Measurements from ENCODE around the gene PCDHGA5.
"Not testable (repeated sequence)": the region's sequence is repeated elsewhere in the genome, so short reads cannot be mapped to it uniquely, and the experiment has no call there.

The PCDHGA5 gene

DNA sequence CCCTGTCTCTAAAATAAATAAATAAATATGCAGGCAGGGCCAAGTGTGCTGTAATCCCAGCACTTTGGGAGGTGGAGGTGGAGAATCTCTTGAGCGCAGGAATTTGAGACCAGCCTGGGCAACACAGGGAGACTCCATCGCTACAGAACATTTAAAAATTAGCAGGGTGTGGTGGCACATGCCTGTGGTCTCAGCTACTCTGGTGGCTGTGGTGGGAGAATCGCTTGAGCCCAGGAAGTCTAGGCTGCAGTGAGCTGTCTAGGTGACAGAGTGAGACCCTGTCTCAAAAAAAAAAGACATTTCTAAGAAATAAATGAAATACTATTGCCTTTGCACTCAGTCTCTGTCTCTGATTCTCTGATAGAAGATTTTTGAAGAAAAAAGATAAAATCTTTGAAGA, 47.6 kb downstream of the PCDHGA5 start:
- no peak overlapping the region for H3K4me3 ChIP-seq (replicated peaks; ENCODE audit: low read depth, low read length)
- no peak for DNase-seq (ENCODE audit: extremely low read depth, insufficient read length)
- TF ChIP-seq, protein P1, sequence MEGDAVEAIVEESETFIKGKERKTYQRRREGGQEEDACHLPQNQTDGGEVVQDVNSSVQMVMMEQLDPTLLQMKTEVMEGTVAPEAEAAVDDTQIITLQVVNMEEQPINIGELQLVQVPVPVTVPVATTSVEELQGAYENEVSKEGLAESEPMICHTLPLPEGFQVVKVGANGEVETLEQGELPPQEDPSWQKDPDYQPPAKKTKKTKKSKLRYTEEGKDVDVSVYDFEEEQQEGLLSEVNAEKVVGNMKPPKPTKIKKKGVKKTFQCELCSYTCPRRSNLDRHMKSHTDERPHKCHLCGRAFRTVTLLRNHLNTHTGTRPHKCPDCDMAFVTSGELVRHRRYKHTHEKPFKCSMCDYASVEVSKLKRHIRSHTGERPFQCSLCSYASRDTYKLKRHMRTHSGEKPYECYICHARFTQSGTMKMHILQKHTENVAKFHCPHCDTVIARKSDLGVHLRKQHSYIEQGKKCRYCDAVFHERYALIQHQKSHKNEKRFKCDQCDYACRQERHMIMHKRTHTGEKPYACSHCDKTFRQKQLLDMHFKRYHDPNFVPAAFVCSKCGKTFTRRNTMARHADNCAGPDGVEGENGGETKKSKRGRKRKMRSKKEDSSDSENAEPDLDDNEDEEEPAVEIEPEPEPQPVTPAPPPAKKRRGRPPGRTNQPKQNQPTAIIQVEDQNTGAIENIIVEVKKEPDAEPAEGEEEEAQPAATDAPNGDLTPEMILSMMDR (IDR thresholded peaks at IDR 0.05; ENCODE audit: insufficient read depth, low read length, poor library complexity, severe bottlenecking), result no peak
- no peaks in the 10 kb centered on the region for H3K27me3 ChIP-seq (replicated peaks; ENCODE audit: control insufficient read depth, insufficient read depth, low read length)
- no peaks in the 10 kb centered on the region for H3K36me3 ChIP-seq (ENCODE audit: control insufficient read depth, insufficient read depth, low read length)

DNA sequence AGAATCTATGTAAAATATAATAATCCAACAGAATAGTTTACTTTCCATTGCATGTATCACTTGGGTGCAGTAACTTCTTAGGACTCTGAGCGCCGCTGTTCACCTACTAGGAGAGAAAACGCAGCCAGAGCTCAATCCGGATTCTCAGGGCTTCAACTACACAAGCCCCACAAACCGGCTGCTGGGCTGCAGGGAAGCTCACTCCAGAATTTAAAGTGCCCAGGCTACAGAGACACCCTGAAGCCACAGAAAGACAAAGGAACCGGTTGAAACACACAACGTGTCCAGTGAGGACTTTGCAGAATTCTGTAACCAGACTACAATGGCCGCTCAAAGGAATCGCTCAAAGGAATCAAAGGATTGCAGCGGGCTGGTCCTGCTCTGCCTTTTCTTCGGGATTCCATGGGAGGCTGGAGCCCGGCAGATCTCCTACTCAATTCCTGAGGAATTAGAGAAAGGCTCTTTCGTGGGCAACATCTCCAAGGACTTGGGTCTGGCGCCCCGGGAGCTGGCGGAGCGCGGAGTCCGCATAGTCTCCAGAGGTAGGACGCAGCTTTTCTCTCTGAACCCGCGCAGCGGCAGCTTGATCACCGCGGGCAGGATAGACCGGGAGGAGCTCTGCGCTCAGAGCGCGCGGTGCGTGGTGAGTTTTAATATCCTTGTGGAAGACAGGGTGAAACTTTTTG, 49.0 kb downstream of the PCDHGA5 start, which contains the start of gene PCDHGA10:
TSS of gene PCDHGA10 (plus strand) at position 134 of the 686 bp plus-strand sequence. CDS start at position 323, 189 bp downstream.
- no peak for DNase-seq (ENCODE audit: extremely low read depth, insufficient read length)
- Histone ChIP-seq H3K4me3 (replicated peaks; ENCODE audit: low read depth, low read length) (peak within 1 kb of the TSS; percentile 62), H3K27me3 (replicated peaks; ENCODE audit: control insufficient read depth, insufficient read depth, low read length) (no peaks in the 10 kb centered on the region), H3K36me3 (ENCODE audit: control insufficient read depth, insufficient read depth, low read length) (no peaks in the 10 kb centered on the region)
- TF ChIP-seq, protein P1 (IDR thresholded peaks at IDR 0.05; ENCODE audit: insufficient read depth, low read length, poor library complexity, severe bottlenecking), result peak; percentile 79

- DNase-seq (ENCODE audit: extremely low read depth, insufficient read length), result no peak
- TF ChIP-seq, protein P1 (IDR thresholded peaks at IDR 0.05; ENCODE audit: insufficient read depth, low read length, poor library complexity, severe bottlenecking), result no peak
- H3K27me3 ChIP-seq (replicated peaks; ENCODE audit: control insufficient read depth, insufficient read depth, low read length), result no peaks in the 10 kb centered on the region
- H3K36me3 ChIP-seq (ENCODE audit: control insufficient read depth, insufficient read depth, low read length), result no peaks in the 10 kb centered on the region
- peak overlapping the region; percentile 62 for H3K4me3 ChIP-seq (replicated peaks; ENCODE audit: low read depth, low read length)
Observed at GRCh38 chr5:141413540-141414069, 49.6 kb downstream of the PCDHGA5 start.

- not testable (repeated sequence) for DNase-seq (ENCODE audit: extremely low read depth, insufficient read length); H3K27me3 ChIP-seq (replicated peaks; ENCODE audit: control insufficient read depth, insufficient read depth, low read length); H3K36me3 ChIP-seq (ENCODE audit: control insufficient read depth, insufficient read depth, low read length)
- peak overlapping the region; percentile 39; the same call in 1 of the 2 replicates for H3K4me3 ChIP-seq (replicated peaks; ENCODE audit: low read depth, low read length)
Observed at GRCh38 chr5:141414548-141415274, 50.7 kb downstream of the PCDHGA5 start.

GRCh38 chr5:141415275-141415618, 51.3 kb downstream of the PCDHGA5 start:
- peak overlapping the region; percentile 39 for H3K4me3 ChIP-seq (replicated peaks; ENCODE audit: low read depth, low read length)
- H3K36me3 ChIP-seq (ENCODE audit: control insufficient read depth, insufficient read depth, low read length); DNase-seq (ENCODE audit: extremely low read depth, insufficient read length); H3K27me3 ChIP-seq (replicated peaks; ENCODE audit: control insufficient read depth, insufficient read depth, low read length): not testable (repeated sequence)
